IMR-90 (cell line): ENCODE results near the gene OSCP1. TPM values are rescaled to one million over a fixed set of nuclear protein-coding genes. Genes with fewer than 3 reads are reported as not detected.

Experiments
- ATAC-seq: fragments of 200-7000 bp; cut with Tn5 transposase; 2 replicates; pipeline ENCODE4 v1.9.1; 2020; ENCODE audit warnings: low read depth, mild to moderate bottlenecking, moderate library complexity
- BruUV-seq: library from RNA; stranded (reverse); fragments of 400-500 nt; replicated peaks from 2 replicates; lab custom pipeline; 2021; lab: Mats Ljungman, UMichigan
- CTCF ChIA-PET: fragments of 300-600 bp; formaldehyde crosslinking; extraction: SDS; loops from one replicate; lab custom pipeline; 2021; ENCODE audit warnings: antibody characterized with exemption; lab: Yijun Ruan, JAX
- POLR2A ChIA-PET: fragments of 300-600 bp; sonication (Branson Sonifier 250); formaldehyde crosslinking; loops from one replicate; lab custom pipeline; 2022; ENCODE audit warnings: antibody characterized with exemption; ENCODE audit not compliant: unreplicated experiment; lab: Charles Lee
- DNase-seq: peaks from one replicate; pipeline ENCODE4 v3.0.0; 2013
- H2AFZ ChIP-seq: replicated peaks from 2 replicates; pipeline ENCODE3; 2013; ENCODE audit warnings: low read length, mild to moderate bottlenecking; ENCODE audit not compliant: poor library complexity
- H2AK5ac ChIP-seq: 2 replicates; pipeline ENCODE4 v1.6.1; 2013; ENCODE audit warnings: low read depth, low read length, inconsistent platforms
- H2AK9ac ChIP-seq: replicated peaks from 2 replicates; pipeline ENCODE3; 2013; ENCODE audit warnings: mild to moderate bottlenecking, low read depth, low read length, moderate library complexity; ENCODE audit not compliant: poor library complexity
- H2BK120ac ChIP-seq: 2 replicates; pipeline ENCODE4 v1.6.1; 2013; ENCODE audit warnings: low read depth, low read length, inconsistent platforms
- H2BK15ac ChIP-seq: 3 replicates; pipeline ENCODE4 v1.6.1; 2013; ENCODE audit warnings: low read depth, low read length, inconsistent platforms
- H2BK20ac ChIP-seq: 2 replicates; pipeline ENCODE4 v1.6.1; 2013; ENCODE audit warnings: low read depth, mild to moderate bottlenecking, inconsistent platforms, low read length, moderate library complexity
- H2BK5ac ChIP-seq: 2 replicates; pipeline ENCODE4 v1.6.1; 2013; ENCODE audit warnings: mild to moderate bottlenecking, low read depth, low read length, inconsistent platforms; ENCODE audit not compliant: poor library complexity, severe bottlenecking
- H3K14ac ChIP-seq: replicated peaks from 2 replicates; pipeline ENCODE4 v1.6.1; 2013; ENCODE audit warnings: low read depth, low read length, inconsistent platforms
- H3K18ac ChIP-seq: 2 replicates; pipeline ENCODE4 v1.6.1; 2013; ENCODE audit warnings: low read depth, low read length, control low read depth
- H3K23ac ChIP-seq: 2 replicates; pipeline ENCODE4 v1.6.1; 2013; ENCODE audit warnings: low read depth, low read length, inconsistent platforms
- H3K27ac ChIP-seq: 2 replicates; pipeline ENCODE4 v1.5.1; 2013; ENCODE audit warnings: mild to moderate bottlenecking, control low read depth, low read length; ENCODE audit not compliant: insufficient read depth
- H3K27me3 ChIP-seq: 2 replicates; pipeline ENCODE4 v1.6.1; 2013; ENCODE audit warnings: low read length; ENCODE audit not compliant: control insufficient read depth, insufficient read depth
- H3K36me3 ChIP-seq: 2 replicates; pipeline ENCODE4 v1.6.1; 2013; ENCODE audit warnings: low read length, mixed read lengths; ENCODE audit not compliant: control insufficient read depth, insufficient read depth
- H3K4ac ChIP-seq: 2 replicates; pipeline ENCODE4 v1.6.1; 2013; ENCODE audit warnings: low read depth, low read length, inconsistent platforms
- H3K4me1 ChIP-seq: 2 replicates; pipeline ENCODE4 v1.6.1; 2013; ENCODE audit warnings: low read length, mixed read lengths; ENCODE audit not compliant: control insufficient read depth, insufficient read depth
- H3K4me2 ChIP-seq: 2 replicates; pipeline ENCODE4 v1.6.1; 2013; ENCODE audit warnings: low read depth, mild to moderate bottlenecking, control low read depth, low read length, moderate library complexity
- H3K4me3 ChIP-seq: 2 replicates; pipeline ENCODE4 v1.5.1; 2013; ENCODE audit warnings: low read depth, mild to moderate bottlenecking, control low read depth, low read length, moderate library complexity; ENCODE audit not compliant: insufficient read depth
- H3K56ac ChIP-seq: 2 replicates; pipeline ENCODE4 v1.6.1; 2013; ENCODE audit warnings: low read length, inconsistent platforms; ENCODE audit not compliant: insufficient read depth; ENCODE audit errors: extremely low read depth
- H3K79me1 ChIP-seq, 2 experiments: 2 replicates each; pipeline ENCODE4 v1.6.1; 2013; ENCODE audit warnings: low read length in 2 of 2, inconsistent platforms in 1 of 2, low read depth in 1 of 2
- H3K9ac ChIP-seq: 2 replicates; pipeline ENCODE4 v1.6.1; 2013; ENCODE audit warnings: low read depth, low read length, control low read depth
- H3K9me1 ChIP-seq: 2 replicates; pipeline ENCODE4 v1.6.1; 2013; ENCODE audit warnings: low read length, inconsistent platforms; ENCODE audit not compliant: insufficient read depth
- H3K9me3 ChIP-seq: 2 replicates; pipeline ENCODE4 v1.6.1; 2013; ENCODE audit warnings: low read length; ENCODE audit not compliant: control insufficient read depth, insufficient read depth
- H4K20me1 ChIP-seq: 2 replicates; pipeline ENCODE4 v1.6.1; 2013; ENCODE audit warnings: low read length, inconsistent platforms; ENCODE audit not compliant: insufficient read depth
- H4K5ac ChIP-seq: 2 replicates; pipeline ENCODE4 v1.6.1; 2013; ENCODE audit warnings: mild to moderate bottlenecking, low read depth, low read length, control low read depth
- H4K8ac ChIP-seq, 2 experiments: 2 replicates each; pipeline ENCODE4 v1.6.1; 2013; ENCODE audit warnings: low read depth in 2 of 2, low read length in 2 of 2, control low read depth in 1 of 2, inconsistent platforms in 1 of 2
- H4K91ac ChIP-seq: 2 replicates; pipeline ENCODE4 v1.6.1; 2013; ENCODE audit warnings: low read depth, low read length, inconsistent platforms; ENCODE audit not compliant: insufficient read depth
- BHLHE40 ChIP-seq: fragments of 150-350 bp; IDR thresholded peaks from 2 replicates; pipeline ENCODE4 v1.6.1; 2016; ENCODE audit warnings: mild to moderate bottlenecking, low read depth, low read length
- WGBS, 2 experiments: methylation state at CpG; one replicate each; pipeline versions ENCODE4 v1.1.5 to v1.1.7; 2013; ENCODE audit warnings: missing lambda C conversion rate in 2 of 2; ENCODE audit not compliant: insufficient read length in 1 of 2; ENCODE audit errors: extremely low coverage in 2 of 2; 5-methylcytosine and 5-hydroxymethylcytosine counted together
- dilution Hi-C: fragments of 300-500 bp; cut with HindIII; formaldehyde crosslinking; loops from one replicate; pipeline ENCODE4 v1.14.3; 2018; ENCODE audit warnings: low sequenced_read_pairs; ENCODE audit not compliant: unreplicated experiment
- in situ Hi-C: fragments of 300-500 bp; cut with MboI; formaldehyde crosslinking; loops from 3 replicates; pipeline ENCODE4 v1.14.3; 2019; ENCODE audit warnings: low sequenced_read_pairs, inconsistent platforms, mixed read lengths
- intact Hi-C: fragments of 100-400 bp; cut with micrococcal nuclease; formaldehyde crosslinking; loops from 2 replicates; pipeline ENCODE4 v1.10.0; 2022
- polyA plus RNA-seq, 3 experiments: library from polyadenylated mRNA; depleted of rRNA; stranded (reverse); fragments of >200 nt; gene quantifications; 2 replicates each; pipeline ENCODE4 v1.2.3, GENCODE V29; 2012; ENCODE audit warnings: low replicate concordance in 1 of 3
- total RNA-seq: library from RNA; depleted of rRNA; stranded (reverse); fragments of >200 nt; gene quantifications from 2 replicates; pipeline ENCODE4 v1.2.3, GENCODE V29; 2012
- TF ChIP-seq, protein P1 (sequence below): conservative IDR thresholded peaks from 2 replicates; pipeline ENCODE4 v1.5.1; 2012; ENCODE audit warnings: mild to moderate bottlenecking, low read depth, low read length, improper control_type of control experiment

OSCP1 gene
- total and polyA plus RNA-seq, 2 of the 4 experiments (the other 2 are of a cell fraction): 7.8 to 11.8 TPM

DNA sequence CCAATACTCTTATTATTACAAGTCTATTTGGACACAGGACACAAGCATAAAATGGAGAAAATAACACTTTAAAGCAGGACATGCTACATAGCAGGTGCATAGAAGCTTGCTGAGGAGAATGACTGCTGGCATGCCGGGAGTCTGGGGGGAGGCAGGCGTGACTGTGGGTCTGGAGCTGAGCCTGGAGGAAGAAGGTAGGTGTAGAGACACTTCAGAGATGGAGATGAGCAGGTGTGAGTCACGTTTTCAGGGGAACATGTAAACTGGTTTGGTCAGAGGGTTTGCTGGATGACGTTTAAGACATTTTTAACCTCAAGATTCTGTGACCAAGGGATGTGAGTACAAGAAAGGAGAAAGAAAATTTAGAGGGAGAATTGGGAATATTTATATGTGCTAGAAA, 24.5 kb downstream of the OSCP1 start:
- Histone ChIP-seq H3K9ac (no peak overlapping the region), H2BK120ac (no peak overlapping the region)
- 73% methylated on average over 3 of the region's 4 CpGs; no CpG with 5 or more reads in 1 of the 2 experiments for WGBS, 2 experiments

More for the DNA sequence above, 24.5 kb downstream of the OSCP1 start:
- Histone ChIP-seq H3K9me1 (no peaks in the 10 kb centered on the region), H3K9me3 (no peaks in the 10 kb centered on the region), H3K4me2 (no peak overlapping the region), H3K14ac (no peak overlapping the region), H3K4me3 (no peak overlapping the region), H4K91ac (no peak overlapping the region), H3K79me1 (no peaks in the 10 kb centered on the region), H3K18ac (no peak overlapping the region), H2AFZ (no peak overlapping the region), H3K36me3 (peaks cover 4% of the 10 kb centered on the region), H3K27me3 (no peaks in the 10 kb centered on the region), H3K4ac (no peak overlapping the region), H4K5ac (no peak overlapping the region), H2BK5ac (no peak overlapping the region), H2BK20ac (no peak overlapping the region), H2BK15ac (no peak overlapping the region), H3K27ac (no peak overlapping the region), H4K20me1 (no peaks in the 10 kb centered on the region), H2AK9ac (no peak overlapping the region), H3K4me1 (peaks cover 3% of the 10 kb centered on the region; the same call in 1 of the 2 replicates), H4K8ac (no peak overlapping the region), H3K23ac (no peak overlapping the region), H2AK5ac (no peak overlapping the region), H3K56ac (no peak overlapping the region)
- in situ Hi-C loops (no loop called here), intact Hi-C loops (no loop called here), dilution Hi-C loops (no loop called here)
- TF ChIP-seq BHLHE40: 0 out of 2 replicates have a peak, but pooled peaks have one; percentile 5
- TF ChIP-seq, protein P1, sequence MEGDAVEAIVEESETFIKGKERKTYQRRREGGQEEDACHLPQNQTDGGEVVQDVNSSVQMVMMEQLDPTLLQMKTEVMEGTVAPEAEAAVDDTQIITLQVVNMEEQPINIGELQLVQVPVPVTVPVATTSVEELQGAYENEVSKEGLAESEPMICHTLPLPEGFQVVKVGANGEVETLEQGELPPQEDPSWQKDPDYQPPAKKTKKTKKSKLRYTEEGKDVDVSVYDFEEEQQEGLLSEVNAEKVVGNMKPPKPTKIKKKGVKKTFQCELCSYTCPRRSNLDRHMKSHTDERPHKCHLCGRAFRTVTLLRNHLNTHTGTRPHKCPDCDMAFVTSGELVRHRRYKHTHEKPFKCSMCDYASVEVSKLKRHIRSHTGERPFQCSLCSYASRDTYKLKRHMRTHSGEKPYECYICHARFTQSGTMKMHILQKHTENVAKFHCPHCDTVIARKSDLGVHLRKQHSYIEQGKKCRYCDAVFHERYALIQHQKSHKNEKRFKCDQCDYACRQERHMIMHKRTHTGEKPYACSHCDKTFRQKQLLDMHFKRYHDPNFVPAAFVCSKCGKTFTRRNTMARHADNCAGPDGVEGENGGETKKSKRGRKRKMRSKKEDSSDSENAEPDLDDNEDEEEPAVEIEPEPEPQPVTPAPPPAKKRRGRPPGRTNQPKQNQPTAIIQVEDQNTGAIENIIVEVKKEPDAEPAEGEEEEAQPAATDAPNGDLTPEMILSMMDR: no peak
- ChIA-PET CTCF (interaction anchor here (1.1 kb wide), 1 partner anchor 57 kb away, joined by 5 read pairs; no protein-coding TSS in a partner anchor), POLR2A (no interaction called here)
- DNase-seq: peak; percentile 25
- no peak for ATAC-seq
- no TSS peak for BruUV-seq
